GM20000 (cell line): Measurements from ENCODE around the gene FLAD1.

Experiments
- DNase-seq: peaks from one replicate; pipeline ENCODE4 v3.0.0; 2012; ENCODE audit warnings: low spot score
- CTCF ChIP-seq: IDR thresholded peaks from 2 replicates; pipeline ENCODE4 v1.5.1; 2012; ENCODE audit warnings: mild to moderate bottlenecking, control low read depth; ENCODE audit errors: extremely low read depth, missing control alignments

FLAD1 gene

GRCh38 chr1:154970631-154971340 lies 12.4 kb upstream of the FLAD1 start, which contains the start of gene SHC1:
TSS of gene SHC1 (minus strand) at chr1:154970747. CDS start at chr1:154970526, 221 bp downstream.
- TF ChIP-seq CTCF = no peak
- peak; percentile 77 for DNase-seq

DNA sequence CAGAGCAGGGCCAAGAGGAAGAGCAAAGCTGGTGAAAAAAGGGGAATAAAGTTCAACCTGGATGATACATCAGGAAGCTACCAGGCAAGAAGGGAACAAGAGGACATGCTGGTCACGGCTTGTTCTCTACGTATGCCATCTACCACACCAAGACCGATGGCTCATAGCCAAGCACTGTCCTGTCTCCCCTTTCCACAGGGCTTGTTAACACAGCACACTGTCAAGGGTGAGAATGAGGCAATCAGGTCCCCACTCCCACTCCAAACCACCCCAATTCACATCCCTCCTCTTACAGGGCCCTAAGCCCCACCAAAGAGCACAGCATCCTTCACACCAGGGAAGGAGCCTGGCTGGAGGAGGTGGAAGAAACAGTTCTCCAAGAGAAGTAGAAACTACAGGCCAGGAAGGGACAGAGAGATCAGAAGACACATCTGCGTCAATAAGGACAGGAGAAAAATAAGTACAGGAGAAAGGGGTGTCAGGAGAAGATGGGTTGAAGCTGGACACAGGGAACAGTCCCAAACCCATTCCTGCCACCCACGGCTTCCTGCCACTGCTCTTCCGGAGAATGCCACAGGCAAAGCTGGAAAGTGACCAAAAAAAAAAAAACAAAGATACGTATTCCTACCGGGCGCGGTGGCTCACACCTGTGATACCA lies 11.7 kb upstream of the FLAD1 start:
- TF ChIP-seq CTCF = no peak
- no peak for DNase-seq

- no peak for DNase-seq
- no peak for TF ChIP-seq CTCF
Measured at GRCh38 chr1:154972213-154972516, 11.0 kb upstream of the FLAD1 start.

DNA sequence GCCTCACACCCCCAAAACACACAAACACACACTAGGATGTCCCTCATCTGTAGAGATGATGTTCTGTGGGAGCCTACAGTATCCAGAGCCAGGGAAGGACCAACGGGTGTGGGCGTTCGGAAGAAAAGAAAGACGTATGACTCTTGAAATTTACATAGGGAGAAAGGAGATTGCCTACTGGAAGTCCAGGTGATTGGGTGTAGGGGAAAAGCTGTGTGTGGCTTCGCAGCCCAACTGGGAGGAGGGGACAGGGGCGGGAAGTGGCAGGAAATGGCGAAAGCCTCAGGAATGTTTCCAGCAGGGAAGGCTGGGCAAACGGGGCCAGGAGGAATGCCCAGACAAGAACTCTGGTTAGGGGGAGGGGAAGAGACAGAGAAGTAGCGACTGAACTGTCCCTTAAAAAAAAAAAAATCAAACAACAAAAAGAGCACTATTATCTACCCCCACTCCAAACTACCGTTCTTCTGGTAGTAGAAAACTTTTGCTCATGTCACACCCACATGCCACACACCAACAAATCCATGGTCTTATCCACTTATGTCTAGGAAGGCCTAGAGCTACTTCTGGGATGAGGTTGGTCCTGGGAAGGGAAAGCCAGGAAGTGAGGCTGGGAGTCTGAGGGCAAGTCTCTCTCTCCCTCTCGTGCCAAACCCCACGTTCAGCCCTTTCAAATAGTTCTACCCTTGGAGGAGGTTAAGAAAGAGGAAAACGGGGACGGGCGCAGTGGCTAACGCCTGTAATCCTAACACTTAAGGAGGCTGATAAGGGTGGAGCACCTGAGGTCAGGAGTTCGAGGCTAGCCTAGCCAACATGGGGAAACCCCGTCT lies 10.4 kb upstream of the FLAD1 start:
- TF ChIP-seq CTCF = no peak
- DNase-seq = no peak

DNA sequence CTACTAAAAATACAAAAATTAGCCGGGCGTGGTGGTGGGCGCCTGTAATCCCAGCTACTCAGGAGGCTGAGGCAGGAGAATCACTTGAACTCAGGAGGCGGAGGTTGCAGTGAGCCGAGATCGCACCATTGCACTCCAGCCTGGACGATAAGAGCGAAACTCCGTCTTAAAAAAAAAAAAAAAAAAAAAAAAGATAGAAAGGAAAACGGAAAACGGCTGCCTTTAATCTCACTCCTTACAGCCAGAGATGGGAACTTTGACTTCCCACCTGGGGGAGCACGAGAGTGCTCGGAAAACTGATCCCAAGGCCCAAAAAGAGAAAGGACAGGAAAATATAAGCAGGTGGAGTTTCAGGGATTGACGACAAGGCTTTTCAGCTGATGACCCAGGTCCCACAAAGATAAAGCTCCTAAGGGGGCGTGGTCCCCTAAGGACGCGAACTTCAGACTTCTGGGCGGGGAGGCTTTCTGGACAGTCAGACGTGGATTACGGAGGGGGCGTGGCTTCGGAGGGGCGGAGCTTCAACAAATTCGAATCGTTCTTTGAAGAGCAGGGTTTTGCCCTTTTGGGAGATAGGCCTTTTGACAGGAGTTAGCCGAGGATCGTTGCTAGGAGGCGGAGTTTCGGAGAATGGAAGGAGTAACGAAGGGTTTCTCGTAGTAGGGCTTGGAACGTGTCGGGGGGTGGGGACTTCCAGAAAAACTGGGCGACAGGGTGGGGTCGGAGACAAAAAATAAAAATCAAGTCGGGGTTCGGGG lies 9.6 kb upstream of the FLAD1 start:
- DNase-seq = peak; percentile 88
- no peak for TF ChIP-seq CTCF

DNA sequence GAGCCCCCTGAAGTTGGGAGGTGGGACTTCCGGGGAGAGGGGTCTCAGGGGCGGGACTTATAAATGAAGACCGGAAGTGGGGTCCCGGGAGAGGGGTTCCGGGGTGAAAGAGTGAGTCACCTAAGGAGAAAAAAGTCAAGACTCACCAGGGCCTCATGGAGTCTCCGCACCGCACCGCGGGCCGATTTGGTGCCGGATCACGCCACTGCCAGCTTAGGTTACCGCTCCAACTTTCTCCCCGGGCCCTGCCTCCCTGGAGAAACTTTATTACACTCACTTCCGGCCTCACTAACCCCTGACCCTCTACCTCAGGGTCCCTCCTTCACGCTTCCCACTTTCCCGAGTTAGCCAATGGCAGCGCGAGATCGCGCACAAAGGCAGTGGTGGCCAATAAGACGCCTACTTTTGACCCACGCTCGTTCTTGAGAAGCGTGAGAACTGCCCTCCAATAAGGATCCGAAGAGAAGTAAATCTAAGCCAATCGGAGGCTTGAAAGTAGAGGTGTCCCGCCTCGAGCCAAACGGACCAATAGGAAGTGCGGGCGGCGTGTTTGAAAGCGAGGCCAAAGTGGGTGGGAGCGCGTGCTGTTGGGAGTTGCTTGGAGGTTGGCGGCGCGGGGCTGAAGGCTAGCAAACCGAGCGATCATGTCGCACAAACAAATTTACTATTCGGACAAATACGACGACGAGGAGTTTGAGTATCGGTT lies 8.9 kb upstream of the FLAD1 start, which contains the start of gene CKS1B:
TSS of gene CKS1B (plus strand) at position 580 of the 706 bp plus-strand sequence. CDS start at position 645, 65 bp downstream.
- DNase-seq = peak; percentile 92
- no peak for TF ChIP-seq CTCF
